Fibroblast of mammary gland (primary cell): Measurements from ENCODE around the gene RPTOR.

Experiments
- DNase-seq: peaks from one replicate; pipeline ENCODE4 v3.0.0-alpha.2; 2010; ENCODE audit warnings: low read depth
- H3K4me3 ChIP-seq: 2 replicates; pipeline ENCODE4 v1.5.1; 2011; ENCODE audit warnings: low read depth, mild to moderate bottlenecking, low read length, moderate library complexity; ENCODE audit not compliant: control insufficient read depth
- TF ChIP-seq, protein P1 (sequence below): conservative IDR thresholded peaks from 2 replicates; pipeline ENCODE4 v1.5.1; 2011; ENCODE audit warnings: low read depth, low read length, inconsistent platforms; ENCODE audit not compliant: control insufficient read depth, insufficient read depth

Gene RPTOR

DNA sequence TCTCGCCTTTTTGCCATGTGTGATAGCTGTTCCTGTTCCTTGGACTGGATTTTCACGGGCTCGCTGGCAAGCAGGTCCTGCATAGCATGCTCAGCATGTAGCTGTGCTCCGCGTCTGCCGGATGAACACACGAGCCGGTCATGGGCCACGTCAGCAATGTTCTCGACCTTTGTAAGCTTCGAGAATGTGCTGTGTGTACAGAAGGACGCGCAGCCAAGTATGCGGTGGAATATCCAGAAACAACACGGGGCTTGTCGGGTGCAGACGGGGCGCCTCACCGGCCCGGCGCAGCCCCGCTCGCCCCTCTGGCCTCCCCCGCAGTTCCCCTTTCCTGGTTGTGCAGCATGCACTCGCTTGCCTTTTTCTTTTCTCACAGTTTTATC is 42.2 kb downstream of the RPTOR start:
- H3K4me3 ChIP-seq, result no peak overlapping the region
- TF ChIP-seq, protein P1, sequence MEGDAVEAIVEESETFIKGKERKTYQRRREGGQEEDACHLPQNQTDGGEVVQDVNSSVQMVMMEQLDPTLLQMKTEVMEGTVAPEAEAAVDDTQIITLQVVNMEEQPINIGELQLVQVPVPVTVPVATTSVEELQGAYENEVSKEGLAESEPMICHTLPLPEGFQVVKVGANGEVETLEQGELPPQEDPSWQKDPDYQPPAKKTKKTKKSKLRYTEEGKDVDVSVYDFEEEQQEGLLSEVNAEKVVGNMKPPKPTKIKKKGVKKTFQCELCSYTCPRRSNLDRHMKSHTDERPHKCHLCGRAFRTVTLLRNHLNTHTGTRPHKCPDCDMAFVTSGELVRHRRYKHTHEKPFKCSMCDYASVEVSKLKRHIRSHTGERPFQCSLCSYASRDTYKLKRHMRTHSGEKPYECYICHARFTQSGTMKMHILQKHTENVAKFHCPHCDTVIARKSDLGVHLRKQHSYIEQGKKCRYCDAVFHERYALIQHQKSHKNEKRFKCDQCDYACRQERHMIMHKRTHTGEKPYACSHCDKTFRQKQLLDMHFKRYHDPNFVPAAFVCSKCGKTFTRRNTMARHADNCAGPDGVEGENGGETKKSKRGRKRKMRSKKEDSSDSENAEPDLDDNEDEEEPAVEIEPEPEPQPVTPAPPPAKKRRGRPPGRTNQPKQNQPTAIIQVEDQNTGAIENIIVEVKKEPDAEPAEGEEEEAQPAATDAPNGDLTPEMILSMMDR, result no peak
- DNase-seq, result no peak

DNA sequence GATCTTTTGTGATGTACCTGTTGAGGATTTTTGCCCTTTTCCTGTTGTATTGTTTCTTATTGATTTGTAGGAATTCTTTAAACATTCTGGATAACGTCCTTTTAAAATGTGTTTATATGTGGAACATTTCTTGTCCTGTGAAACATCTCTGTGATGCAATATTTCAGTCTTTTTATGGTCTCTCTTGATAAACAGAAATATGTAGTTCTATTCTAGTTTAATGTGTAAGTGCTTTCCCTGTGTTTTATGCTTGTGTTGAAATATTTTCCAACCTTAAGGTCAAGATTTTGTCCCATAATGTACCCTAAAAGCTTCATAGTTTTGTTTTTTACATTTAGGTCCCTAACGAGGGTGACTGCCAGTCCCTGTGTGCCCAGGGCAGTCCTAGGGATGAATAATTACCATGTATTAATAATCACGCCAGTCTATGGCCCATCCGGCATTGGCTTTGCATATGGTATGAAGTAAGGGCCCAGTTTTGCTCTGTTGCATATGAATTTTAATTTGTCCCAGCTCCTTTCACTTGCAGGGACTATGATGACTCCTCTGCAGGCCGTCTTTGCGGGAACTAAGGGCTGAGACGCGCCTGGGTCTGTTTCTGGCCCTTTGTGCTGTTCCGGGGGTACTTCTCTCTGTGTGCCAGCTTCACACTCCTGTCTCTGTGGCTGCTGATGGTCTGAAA is 44.2 kb downstream of the RPTOR start:
- no peak overlapping the region for H3K4me3 ChIP-seq
- TF ChIP-seq, protein P1, result no peak
- DNase-seq, result no peak

DNA sequence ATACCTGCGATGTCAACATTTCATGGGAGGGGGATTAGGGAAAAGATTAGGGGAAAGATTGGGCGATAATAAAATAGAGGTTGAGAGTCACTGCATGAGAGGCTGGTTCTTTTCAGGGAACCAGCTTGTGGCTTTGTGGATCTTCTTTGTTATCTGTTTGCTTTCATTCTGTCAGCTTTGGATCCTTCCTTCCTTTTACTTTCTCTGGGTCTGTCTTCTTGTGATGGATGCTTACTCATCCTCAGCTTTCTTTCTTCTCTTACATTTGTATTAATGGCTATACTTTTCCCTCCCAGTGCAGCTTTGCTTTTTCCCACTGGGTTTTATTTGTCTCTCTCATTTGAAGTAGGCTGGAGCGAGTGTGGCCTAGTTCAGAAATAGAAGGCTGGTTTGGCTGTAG is 47.1 kb downstream of the RPTOR start:
- no peak for DNase-seq
- TF ChIP-seq, protein P1, result no peak
- no peak overlapping the region for H3K4me3 ChIP-seq

DNA sequence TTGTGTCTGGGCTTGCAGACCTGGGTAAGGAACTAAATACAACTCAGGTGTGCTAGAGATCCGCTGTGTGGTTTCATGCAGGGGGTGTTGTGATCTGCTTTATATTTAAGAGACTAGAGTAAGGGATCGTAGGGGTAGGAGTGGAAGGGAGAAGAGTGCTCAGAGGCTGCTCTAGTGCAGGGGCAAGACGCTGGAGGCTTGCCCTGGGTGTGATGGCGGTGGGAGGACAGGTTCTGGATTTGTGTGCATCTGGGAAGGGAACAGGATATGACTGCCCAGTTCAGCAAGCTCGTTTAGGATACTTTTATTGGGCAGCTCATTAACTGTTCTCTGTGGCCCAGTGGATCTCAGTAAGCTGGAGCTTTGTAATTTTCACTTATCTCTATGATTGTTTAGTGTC is 47.6 kb downstream of the RPTOR start:
- no peak overlapping the region for H3K4me3 ChIP-seq
- TF ChIP-seq, protein P1, result no peak
- no peak for DNase-seq

DNA sequence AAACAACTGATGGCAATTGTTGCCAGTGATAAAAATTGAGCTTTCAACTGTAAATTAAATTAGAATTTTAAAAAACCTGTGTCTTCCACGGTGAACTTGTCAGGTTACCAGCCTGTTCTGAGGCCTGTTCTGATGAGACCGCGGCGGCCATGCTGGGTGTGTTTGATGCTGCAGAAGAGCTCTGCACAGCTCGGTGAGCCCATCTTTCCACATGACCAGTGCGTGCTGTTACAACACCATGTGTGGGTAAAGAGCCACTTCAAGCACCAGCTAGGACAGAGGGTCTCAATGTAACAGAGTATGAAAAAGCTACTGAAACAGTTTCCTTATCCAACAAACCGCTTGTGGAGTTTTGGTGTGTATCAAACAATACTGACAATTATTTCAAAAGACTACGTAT is 48.5 kb downstream of the RPTOR start:
- DNase-seq, result no peak
- no peak overlapping the region for H3K4me3 ChIP-seq
- TF ChIP-seq, protein P1, result no peak

DNA sequence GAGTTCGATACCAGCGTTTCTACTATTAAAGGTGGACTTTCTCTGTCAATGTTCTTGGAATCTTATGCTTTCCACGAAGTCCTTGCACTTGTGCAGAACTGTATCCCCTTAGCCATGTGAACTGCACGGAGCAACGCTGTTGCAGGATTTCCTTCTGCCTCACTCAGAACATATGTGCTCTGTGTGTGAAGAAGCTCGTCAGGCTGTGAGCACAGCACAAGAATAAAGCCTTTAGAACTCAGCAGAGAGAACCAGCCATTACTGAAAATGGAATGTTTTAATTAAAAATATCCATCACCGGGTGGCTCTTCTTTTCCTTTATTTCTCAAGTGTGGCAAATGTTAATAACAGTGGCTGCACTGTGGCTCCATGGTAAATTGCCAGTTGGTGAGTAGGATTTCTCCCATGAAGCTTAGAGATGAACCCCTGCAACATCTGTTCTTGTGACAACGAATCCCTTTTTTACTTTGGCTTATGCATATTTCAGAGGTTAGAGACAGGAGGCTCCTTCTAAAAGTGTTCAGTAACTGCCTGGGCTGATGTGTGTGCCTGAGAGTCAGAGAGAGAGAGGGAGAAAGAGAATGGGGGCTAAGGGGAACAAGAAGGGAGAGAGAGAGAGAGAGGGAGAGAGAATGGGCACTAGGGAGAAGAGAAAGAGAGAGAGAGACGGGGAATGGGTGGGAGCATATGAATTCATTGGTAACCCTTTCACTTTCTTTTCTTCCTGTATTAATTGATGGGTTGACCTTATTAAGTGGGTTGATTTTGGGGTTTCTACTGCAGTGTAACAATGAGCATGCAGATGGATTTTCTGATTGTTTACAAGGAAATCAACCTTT is 50.0 kb downstream of the RPTOR start:
- DNase-seq, result peak; percentile 27
- H3K4me3 ChIP-seq, result no peak overlapping the region
- TF ChIP-seq, protein P1, result no peak
